HG03520 (cell line): ENCODE data around the gene GOLGA8J.
"Not testable (repeated sequence)": the region's sequence is repeated elsewhere in the genome, so short reads cannot be mapped to it uniquely, and the experiment has no call there.

Experiments
- ATAC-seq: cut with Tn5 transposase; IDR thresholded peaks from one replicate; pipeline ENCODE4 v1.9.1; 2021; ENCODE audit warnings: mild to moderate bottlenecking, moderate library complexity; ENCODE audit not compliant: unreplicated experiment

GOLGA8J gene, protein sequence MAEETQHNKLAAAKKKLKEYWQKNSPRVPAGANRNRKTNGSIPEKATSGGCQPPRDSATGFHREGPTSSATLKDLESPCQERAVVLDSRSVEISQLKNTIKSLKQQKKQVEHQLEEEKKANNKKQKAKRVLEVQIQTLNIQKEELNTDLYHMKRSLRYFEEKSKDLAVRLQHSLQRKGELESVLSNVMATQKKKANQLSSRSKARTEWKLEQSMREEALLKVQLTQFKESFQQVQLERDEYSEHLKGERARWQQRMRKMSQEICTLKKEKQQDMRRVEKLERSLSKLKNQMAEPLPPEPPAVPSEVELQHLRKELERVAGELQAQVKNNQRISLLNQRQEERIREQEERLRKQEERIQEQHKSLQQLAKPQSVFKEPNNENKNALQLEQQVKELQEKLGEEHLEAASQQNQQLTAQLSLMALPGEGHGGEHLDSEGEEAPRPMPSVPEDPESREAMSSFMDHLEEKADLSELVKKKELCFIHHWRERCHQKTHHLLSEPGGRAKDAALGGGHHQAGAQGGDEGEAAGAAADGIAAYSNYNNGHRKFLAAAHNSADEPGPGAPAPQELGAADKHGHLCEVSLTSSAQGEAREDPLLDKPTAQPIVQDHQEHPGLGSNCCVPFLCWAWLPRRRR

DNA sequence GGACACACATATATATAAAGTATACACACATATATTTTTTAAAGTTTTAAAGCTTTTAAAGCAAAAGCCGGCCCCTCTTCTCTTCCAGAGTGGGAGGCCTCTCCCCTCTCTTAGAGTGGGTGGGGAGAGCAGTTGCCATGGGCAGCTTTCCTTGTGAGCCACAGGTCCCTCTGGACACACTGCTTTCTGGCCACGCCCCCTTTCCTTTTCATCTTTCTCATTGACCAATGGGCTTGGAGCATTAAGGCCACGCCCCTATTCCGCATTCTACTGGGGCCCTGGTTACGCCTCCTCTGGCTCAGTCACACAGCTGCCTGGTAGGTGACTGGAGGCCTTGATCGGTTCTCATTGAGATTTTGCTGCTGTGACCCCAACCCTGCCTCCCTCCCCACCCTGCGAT lies at the start of gene GOLGA8J:
Gene GOLGA8J, plus strand, starts transcription at position 301 of the 400 bp plus-strand sequence. Its CDS starts 98 bp downstream, at position 399.
- not testable (repeated sequence) for ATAC-seq

GRCh38 chr15:30033211-30033610 lies 49.5 kb upstream of the GOLGA8J start:
- ATAC-seq = no peak

GRCh38 chr15:30033763-30034162 lies 49.0 kb upstream of the GOLGA8J start:
- no peak for ATAC-seq

DNA sequence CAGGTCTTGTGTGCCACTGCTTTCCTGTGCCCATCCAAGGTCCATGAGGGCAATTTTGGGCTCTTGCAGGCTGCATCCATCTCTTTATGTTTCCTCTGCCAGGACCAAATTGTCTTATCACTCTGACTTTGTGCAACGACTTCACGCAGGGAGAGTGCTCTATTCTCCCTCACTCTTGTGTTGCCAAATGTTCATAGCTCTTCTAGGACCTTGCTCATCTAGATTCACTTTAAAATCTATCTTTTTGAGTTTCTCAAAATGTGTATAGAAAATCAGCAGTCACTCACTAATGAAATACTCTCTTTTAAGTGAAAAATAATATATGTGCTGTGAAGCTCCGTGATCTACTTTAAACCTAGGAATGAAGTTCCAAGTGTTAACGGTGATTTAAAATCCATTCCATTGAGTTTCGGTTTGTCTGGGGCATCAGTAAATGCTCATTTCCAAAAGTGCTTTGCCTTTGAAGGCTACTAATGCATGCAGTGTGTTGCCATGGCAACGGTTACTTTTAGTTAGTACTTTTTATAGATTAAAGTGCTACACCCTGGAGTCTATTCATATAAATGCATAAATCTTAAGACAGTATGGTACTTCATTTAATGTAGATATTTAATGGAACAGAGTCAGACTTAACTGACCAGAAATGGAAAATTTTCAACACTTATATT lies 46.6 kb upstream of the GOLGA8J start:
- no peak for ATAC-seq

- no peak for ATAC-seq
Measured at GRCh38 chr15:30038667-30039523, 43.9 kb upstream of the GOLGA8J start.

DNA sequence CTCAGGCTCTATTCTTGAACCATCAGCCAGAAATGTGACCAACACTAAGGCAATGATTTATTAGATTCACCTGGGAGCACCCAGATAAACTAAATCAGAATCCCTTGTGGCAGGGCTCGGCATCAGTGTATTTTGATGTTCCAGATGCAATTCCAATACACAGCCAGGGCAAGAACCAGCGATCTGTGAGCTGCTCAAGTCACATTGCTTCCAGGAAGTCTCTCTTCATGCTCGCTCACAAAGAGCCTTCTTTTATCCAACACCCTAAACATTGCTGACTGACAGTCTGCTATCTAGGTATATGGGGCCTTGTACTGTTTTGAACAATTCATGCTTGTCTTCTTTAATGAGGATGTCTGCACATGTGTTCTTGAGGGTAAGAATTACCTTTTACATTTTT lies 40.9 kb upstream of the GOLGA8J start:
- no peak for ATAC-seq

- ATAC-seq = no peak
Measured at GRCh38 chr15:30042556-30042955, 40.2 kb upstream of the GOLGA8J start.

GRCh38 chr15:30043211-30043655 lies 39.5 kb upstream of the GOLGA8J start:
- no peak for ATAC-seq

- no peak for ATAC-seq
Measured at GRCh38 chr15:30044377-30044776, 38.4 kb upstream of the GOLGA8J start.

GRCh38 chr15:30044826-30045225 lies 37.9 kb upstream of the GOLGA8J start:
- not testable (repeated sequence) for ATAC-seq

- not testable (repeated sequence) for ATAC-seq
Measured at GRCh38 chr15:30045248-30046041, 37.3 kb upstream of the GOLGA8J start.

- no peak for ATAC-seq
Measured at GRCh38 chr15:30046430-30046829, 36.3 kb upstream of the GOLGA8J start.

DNA sequence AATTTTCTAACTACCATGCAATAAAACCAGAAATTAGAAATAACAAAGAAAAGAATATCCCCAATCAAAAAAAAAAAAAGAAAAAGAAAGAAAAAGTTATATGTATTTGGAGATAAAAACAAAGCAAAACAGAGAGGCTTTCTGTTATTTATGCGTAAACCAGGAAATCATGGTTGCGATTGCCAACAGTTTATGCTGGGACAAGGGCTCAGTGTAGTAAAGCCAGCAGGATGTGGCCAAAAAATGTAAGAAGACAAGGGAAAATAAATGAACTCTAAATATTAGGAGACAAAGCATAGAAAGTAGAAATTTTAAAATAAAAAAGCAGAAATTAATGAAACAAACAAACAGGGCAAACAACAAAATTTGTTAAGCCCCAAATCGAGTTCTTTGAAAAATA lies 27.2 kb upstream of the GOLGA8J start:
- no peak for ATAC-seq

DNA sequence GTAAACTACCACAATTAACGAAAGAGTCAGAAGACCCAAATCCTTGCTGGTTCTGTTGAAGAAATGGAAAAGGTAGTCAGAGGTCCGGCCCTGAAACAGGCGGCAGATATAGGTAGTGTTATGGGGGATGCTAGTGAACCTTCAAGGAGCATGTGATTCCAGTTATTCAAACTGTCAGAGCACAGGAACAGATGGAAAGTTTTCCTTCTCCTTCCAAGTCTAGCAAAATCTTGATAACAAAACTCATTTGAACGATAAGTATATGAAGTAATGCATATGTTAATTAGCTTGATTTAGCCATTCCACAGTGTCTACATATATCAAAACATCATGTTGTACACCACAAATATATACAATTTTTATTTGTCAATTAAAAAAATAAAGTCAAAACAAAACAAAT lies 26.6 kb upstream of the GOLGA8J start:
- no peak for ATAC-seq

GRCh38 chr15:30059771-30060170 lies 23.0 kb upstream of the GOLGA8J start:
- ATAC-seq = no peak

DNA sequence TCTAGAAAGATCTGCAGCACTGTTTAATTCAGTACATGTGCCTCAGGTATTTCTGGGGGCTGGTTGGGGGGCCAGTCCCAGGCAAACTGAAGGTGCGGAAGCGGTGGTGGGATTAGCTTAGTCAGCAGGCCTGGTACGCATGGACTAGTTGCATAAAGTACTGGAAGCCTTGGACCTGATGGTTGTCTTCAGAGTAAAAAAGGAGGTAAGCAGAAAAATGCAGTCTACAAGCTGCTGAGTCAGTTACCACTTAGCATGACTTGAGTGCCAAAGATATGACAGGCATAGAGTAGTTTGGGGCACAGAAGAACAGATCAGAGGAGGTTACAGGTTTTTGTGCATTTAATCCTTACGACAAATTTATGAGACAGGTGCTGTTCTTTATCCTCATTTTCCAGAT lies 19.9 kb upstream of the GOLGA8J start:
- no peak for ATAC-seq

- no peak for ATAC-seq
Measured at GRCh38 chr15:30063835-30064546, 18.8 kb upstream of the GOLGA8J start.

DNA sequence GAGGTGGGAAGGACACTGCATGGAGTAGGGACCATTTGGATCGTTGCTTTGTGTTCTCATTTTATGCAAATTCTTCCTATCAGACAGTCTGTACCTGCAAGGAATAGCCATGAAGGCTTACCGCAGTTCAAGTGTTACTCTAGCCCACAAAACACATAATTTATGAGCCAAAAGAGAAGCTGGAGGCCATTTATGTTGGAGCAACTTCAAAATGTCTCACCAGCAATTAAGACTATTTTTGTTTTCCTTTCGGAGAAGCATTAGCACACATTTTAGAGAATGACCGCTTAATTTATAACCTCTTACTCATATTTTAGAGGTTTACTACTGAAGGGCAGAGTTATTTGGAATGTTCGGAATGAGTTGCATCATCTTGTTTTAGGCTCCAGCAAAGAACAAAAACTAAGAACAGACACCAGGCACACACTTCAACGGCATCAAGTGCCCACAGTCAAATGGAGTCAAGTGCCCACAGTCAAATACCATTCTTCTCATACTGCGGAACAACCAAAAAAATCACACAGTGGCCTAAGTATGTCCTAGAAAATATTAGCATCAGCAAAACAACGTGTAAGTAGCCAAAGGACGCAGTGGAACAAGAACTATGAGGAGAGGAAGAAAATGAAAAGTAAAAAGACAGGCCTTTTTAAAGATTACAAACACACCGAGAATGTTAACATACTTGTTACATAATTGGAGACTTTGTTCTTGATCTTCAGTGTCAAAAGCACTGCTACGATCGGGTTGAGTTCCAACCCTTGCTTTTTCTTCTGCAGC lies 17.5 kb upstream of the GOLGA8J start:
- no peak for ATAC-seq

- ATAC-seq = no peak
Measured at GRCh38 chr15:30068326-30068725, 14.4 kb upstream of the GOLGA8J start.
